ENCODE data around the gene C22orf31. TPM values are rescaled to one million over a fixed set of nuclear protein-coding genes. Genes with fewer than 3 reads are reported as not detected.

The C22orf31 gene
- total RNA-seq, 1 donor from 2014 or later, result not detected

DNA sequence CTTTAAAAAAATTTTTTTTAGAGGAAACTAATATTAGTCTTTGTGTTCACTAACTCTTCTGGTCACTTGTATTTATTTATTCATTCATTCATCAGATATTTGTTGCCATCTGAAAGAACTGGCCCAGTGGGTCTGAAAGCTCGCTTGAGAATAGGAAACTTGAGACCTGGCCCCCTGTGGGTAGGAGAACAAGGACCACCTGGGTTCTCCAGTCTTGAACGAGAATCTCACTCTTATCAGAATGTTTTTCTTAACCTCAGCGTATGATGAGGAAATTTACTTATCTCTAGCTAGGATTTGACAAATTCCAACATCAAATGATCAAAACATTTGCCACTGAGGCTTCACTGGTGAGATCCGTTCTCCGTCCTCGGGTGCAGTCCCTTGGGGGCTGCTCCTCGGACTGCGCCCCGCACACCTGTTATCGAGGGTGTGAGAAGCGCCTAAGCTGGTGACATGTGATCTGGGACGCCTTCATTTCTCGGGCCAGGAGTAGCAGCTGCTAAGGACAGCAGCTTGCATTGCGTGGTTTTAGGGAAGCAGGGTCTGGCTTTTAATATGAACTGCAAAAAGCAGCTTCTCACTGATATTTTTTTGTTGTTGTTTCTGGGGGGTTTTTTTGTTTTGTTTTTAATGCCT is 6.3 kb downstream of the C22orf31 start:
- DNase-seq (ENCODE audit: low read depth), result no peak
- TF ChIP-seq, protein P1, sequence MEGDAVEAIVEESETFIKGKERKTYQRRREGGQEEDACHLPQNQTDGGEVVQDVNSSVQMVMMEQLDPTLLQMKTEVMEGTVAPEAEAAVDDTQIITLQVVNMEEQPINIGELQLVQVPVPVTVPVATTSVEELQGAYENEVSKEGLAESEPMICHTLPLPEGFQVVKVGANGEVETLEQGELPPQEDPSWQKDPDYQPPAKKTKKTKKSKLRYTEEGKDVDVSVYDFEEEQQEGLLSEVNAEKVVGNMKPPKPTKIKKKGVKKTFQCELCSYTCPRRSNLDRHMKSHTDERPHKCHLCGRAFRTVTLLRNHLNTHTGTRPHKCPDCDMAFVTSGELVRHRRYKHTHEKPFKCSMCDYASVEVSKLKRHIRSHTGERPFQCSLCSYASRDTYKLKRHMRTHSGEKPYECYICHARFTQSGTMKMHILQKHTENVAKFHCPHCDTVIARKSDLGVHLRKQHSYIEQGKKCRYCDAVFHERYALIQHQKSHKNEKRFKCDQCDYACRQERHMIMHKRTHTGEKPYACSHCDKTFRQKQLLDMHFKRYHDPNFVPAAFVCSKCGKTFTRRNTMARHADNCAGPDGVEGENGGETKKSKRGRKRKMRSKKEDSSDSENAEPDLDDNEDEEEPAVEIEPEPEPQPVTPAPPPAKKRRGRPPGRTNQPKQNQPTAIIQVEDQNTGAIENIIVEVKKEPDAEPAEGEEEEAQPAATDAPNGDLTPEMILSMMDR (conservative IDR thresholded peaks at IDR 0.05; ENCODE audit: low read depth, low read length), result no peak
- no peak overlapping the region for H3K4me3 ChIP-seq (ENCODE audit: low read depth, low read length)

GRCh38 chr22:29054251-29054767 is 7.3 kb downstream of the C22orf31 start:
- no peak overlapping the region for H3K4me3 ChIP-seq (ENCODE audit: low read depth, low read length)
- no peak for DNase-seq (ENCODE audit: low read depth)
- TF ChIP-seq, protein P1 (conservative IDR thresholded peaks at IDR 0.05; ENCODE audit: low read depth, low read length), result no peak

DNA sequence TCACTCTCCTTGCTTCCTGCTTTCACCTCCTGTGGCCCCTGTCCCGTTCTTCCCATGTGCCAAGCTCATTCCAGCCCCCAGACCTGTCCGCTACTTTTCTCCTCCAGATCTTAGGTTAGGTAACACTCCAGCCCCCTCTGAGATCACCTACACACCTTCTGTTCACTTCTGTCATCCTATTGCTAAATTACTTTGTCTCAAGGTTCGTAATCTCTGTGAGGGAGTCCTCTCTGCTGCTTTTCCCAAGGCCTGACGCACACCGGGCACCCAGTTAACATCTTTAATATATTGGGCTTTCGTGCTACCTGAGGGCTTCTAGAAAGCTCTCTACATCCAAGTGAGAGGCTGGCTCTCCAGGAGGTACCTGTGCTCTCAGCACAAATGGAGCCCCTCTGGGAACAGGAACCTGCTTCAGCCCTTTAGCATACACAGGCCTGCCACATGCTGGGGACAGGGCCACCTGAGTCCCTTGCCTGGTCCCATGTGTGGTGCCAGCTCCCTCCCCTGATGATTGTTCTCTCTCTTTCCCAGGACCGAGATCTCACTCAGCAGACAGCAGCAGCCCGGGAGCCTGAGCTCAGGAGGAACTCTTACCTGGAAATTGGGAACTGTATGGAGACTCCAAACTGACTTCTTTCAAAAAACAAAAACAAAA is 8.5 kb downstream of the C22orf31 start:
- TF ChIP-seq, protein P1 (conservative IDR thresholded peaks at IDR 0.05; ENCODE audit: low read depth, low read length), result no peak
- DNase-seq (ENCODE audit: low read depth), result no peak
- no peak overlapping the region for H3K4me3 ChIP-seq (ENCODE audit: low read depth, low read length)

DNA sequence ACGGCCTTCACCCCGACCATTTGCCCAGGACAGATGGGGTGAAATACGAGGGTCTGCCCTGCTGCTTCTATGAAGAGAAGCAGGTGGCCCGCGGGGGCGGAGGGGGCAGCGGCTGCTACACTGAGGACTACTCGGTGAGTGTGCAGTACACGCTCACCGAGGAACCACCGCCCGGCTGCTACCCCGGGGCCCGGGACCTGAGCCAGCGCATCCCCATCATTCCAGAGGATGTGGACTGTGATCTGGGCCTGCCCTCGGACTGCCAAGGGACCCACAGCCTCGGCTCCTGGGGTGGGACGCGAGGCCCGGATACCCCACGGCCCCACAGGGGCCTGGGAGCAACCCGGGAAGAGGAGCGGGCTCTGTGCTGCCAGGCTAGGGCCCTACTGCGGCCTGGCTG is 11.2 kb downstream of the C22orf31 start:
- TF ChIP-seq, protein P1 (conservative IDR thresholded peaks at IDR 0.05; ENCODE audit: low read depth, low read length), result no peak
- no peak overlapping the region for H3K4me3 ChIP-seq (ENCODE audit: low read depth, low read length)
- DNase-seq (ENCODE audit: low read depth), result no peak

GRCh38 chr22:29049655-29050263 is 11.9 kb downstream of the C22orf31 start:
- DNase-seq (ENCODE audit: low read depth), result no peak
- TF ChIP-seq, protein P1 (conservative IDR thresholded peaks at IDR 0.05; ENCODE audit: low read depth, low read length), result no peak
- no peak overlapping the region for H3K4me3 ChIP-seq (ENCODE audit: low read depth, low read length)

DNA sequence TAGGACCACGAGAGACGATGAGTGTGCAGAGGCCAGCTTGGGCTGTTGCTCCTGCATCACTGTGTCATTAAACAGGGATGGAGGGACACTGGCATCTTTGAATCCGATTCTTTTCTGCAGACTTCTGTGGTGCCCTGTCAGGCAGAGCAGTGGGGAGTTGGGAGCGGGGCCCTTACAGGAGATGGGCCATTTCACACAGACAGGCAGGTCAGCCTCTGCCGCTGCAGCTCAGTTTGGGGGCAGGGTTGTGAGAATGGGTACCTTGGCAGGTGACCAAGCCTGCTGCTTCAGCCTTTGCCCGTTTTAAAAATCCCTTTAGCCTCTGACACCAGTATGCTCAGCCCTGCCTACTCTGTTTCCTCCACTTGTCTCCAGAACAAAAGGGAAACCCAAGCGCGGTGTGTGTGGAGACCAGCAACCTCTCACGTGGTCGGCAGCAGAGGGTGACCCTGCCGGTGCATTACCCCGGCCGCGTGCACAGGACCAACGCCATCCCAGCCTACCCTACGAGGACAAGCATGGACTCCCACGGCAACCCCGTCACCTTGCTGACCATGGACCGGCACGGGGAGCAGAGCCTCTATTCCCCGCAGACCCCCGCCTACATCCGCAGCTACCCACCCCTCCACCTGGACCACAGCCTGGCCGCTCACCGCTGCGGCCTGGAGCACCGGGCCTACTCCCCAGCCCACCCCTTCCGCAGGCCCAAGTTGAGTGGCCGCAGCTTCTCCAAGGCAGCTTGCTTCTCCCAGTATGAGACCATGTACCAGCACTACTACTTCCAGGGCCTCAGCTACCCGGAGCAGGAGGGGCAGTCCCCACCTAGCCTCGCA is 12.6 kb downstream of the C22orf31 start:
- no peak for DNase-seq (ENCODE audit: low read depth)
- H3K4me3 ChIP-seq (ENCODE audit: low read depth, low read length), result no peak overlapping the region
- TF ChIP-seq, protein P1 (conservative IDR thresholded peaks at IDR 0.05; ENCODE audit: low read depth, low read length), result no peak
